Measurements from ENCODE around the gene CHRM2. TPM values are rescaled to one million over a fixed set of nuclear protein-coding genes. Genes with fewer than 3 reads are reported as not detected.

Gene CHRM2
- total RNA-seq, 1 experiment from 2014 or later = not detected

DNA sequence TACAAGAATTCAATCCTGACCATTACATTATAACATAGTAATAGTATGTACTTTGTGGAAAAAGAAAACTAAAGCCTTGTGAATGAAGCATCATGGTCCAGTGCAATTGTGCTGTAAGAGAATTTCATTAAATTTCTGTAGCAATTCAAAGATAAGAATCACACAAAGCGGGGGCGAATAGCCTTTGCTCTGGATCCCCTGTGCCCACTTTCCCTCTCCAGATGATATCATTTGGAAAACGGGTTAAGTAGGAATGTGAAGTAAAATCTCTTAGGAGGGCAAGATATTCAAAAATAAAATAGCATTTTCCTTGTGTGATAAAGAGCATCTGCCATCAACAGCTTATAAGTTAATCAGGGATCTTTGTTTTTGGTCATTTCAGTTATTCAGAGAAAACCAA lies 177.1 kb downstream of the CHRM2 start:
- Histone ChIP-seq H3K4me1 (ENCODE audit: insufficient read depth, low read length) (no peaks in the 10 kb centered on the region; the same call in 1 of the 2 replicates), H3K79me2 (ENCODE audit: insufficient read depth, low read length) (no peaks in the 10 kb centered on the region), H2BK120ac (ENCODE audit: low read depth, low read length, poor library complexity, severe bottlenecking) (no peak overlapping the region), H3K56ac (ENCODE audit: insufficient read length, low read depth, low read length) (no peak overlapping the region), H3K4ac (ENCODE audit: low read depth, low read length) (no peak overlapping the region), H2BK15ac (ENCODE audit: low read depth, low read length) (no peak overlapping the region), H3T11ph (ENCODE audit: low read length) (no peak overlapping the region), H3K23ac (ENCODE audit: insufficient read length, low read depth, low read length) (no peak overlapping the region), H4K91ac (ENCODE audit: insufficient read length, low read depth, low read length) (no peak overlapping the region), H3K79me1 (ENCODE audit: insufficient read depth, low read depth, low read length, poor library complexity, severe bottlenecking) (no peaks in the 10 kb centered on the region), H2BK5ac (ENCODE audit: insufficient read length, low read length) (no peak overlapping the region), H2AK5ac (ENCODE audit: insufficient read length, low read length) (no peak overlapping the region), H3K27ac (ENCODE audit: insufficient read length, low read depth, low read length) (no peak overlapping the region), H3K27me3 (ENCODE audit: insufficient read depth, low read length) (no peaks in the 10 kb centered on the region), H3K18ac (ENCODE audit: insufficient read length, low read depth, low read length) (no peak overlapping the region), H4K20me1 (ENCODE audit: control insufficient read depth, insufficient read depth, insufficient read length) (no peaks in the 10 kb centered on the region), H4K8ac (replicated peaks; ENCODE audit: insufficient read length, low read depth, low read length) (no peak overlapping the region), H2BK20ac (ENCODE audit: low read depth, low read length, poor library complexity, severe bottlenecking) (no peak overlapping the region), H3K4me2 (ENCODE audit: insufficient read depth, insufficient read length, low read length) (no peak overlapping the region), H2BK12ac (ENCODE audit: insufficient read length, low read depth, low read length) (no peak overlapping the region), H3K23me2 (ENCODE audit: insufficient read length, low read depth, low read length, poor library complexity, severe bottlenecking) (no peaks in the 10 kb centered on the region), H3K14ac (ENCODE audit: insufficient read depth, low read length) (no peak overlapping the region), H3K9me3 (ENCODE audit: control insufficient read depth, low read depth, low read length) (no peaks in the 10 kb centered on the region), H3K9ac (ENCODE audit: extremely low read depth, insufficient read length, low read length) (no peak overlapping the region), H2AFZ (ENCODE audit: low read length) (no peak overlapping the region), H4K5ac (ENCODE audit: insufficient read length, low read depth, low read length) (no peak overlapping the region)
- Mint-ChIP-seq H3K4me3 (no peak overlapping the region), H3K4me1 (peaks cover 15 to 18% of the 10 kb centered on the region in 2 experiments; a peak in 3 of 4 replicates), H3K36me3 (ENCODE audit: insufficient read depth in 1 of 3, low read depth in 3 of 3) (no peaks in the 10 kb centered on the region; a peak in 1 of 7 replicates), H3K9me3 (peaks cover 0 to 3% of the 10 kb centered on the region in 2 experiments; a peak in 1 of 5 replicates), H3K27me3 (ENCODE audit: low read depth) (no peaks in the 10 kb centered on the region), H3K27ac (no peak overlapping the region)
- no peak for DNase-seq
- TF ChIP-seq, protein P1, sequence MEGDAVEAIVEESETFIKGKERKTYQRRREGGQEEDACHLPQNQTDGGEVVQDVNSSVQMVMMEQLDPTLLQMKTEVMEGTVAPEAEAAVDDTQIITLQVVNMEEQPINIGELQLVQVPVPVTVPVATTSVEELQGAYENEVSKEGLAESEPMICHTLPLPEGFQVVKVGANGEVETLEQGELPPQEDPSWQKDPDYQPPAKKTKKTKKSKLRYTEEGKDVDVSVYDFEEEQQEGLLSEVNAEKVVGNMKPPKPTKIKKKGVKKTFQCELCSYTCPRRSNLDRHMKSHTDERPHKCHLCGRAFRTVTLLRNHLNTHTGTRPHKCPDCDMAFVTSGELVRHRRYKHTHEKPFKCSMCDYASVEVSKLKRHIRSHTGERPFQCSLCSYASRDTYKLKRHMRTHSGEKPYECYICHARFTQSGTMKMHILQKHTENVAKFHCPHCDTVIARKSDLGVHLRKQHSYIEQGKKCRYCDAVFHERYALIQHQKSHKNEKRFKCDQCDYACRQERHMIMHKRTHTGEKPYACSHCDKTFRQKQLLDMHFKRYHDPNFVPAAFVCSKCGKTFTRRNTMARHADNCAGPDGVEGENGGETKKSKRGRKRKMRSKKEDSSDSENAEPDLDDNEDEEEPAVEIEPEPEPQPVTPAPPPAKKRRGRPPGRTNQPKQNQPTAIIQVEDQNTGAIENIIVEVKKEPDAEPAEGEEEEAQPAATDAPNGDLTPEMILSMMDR (conservative IDR thresholded peaks at IDR 0.05) = no peak
- WGBS (ENCODE audit: extremely low coverage, insufficient read length, low lambda C conversion rate) = no CpG with 5 or more reads among the region's 3 CpGs
